ENCODE data around the gene DNPH1.

DNA sequence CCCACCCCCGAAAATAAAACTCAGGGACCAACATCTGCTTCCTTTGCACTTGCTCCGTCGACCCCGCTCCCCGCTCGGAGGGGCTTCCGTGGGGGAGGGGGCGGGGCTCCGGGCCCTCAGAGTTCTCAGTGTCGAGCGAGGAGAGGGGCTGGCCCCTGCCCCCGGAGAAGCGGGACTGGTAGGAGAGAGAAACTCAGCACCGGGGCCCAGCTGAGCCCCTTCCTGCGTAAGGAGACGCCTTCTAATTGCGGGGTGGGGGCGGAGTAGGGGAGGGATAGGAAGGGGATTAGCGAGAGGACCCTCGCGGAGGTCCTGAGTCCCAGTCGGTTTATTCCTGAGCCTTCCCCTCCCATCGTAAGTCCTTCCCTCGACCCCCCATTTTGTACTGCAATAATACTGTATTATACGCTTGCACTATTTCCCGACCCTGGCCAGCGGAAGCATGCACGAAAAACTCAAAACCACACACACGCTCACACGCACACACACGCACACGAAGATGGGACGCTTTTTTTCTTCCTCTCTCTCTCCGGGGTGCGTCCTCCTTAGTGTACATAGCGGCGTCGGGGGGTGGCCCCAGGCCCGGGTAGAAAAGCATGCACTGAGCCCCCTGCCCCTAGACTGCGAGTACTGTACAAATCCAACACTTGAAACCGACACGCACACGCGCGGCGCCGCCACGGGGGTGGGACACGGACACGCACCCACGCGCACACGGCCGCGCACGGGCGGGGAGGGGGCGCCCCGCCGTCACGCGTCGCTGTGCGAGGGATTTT, 46.7 kb upstream of the DNPH1 start:
- TF ChIP-seq CTCF (IDR thresholded peaks at IDR 0.05) (no peak), EP300 (IDR thresholded peaks at IDR 0.05) (no peak), POLR2AphosphoS5 (IDR thresholded peaks at IDR 0.05) (no peak), POLR2A (IDR thresholded peaks at IDR 0.05) (no peak)

Measured in upper lobe of left lung (tissue), 4 donors.